Thoracic aorta (tissue), 2 donors: ENCODE results near the gene M1AP. TPM values are rescaled to one million over a fixed set of nuclear protein-coding genes. Genes with fewer than 3 reads are reported as not detected.

ENCODE experiments used
- ATAC-seq: fragments of 150-250 bp; one replicate; pipeline ENCODE4 v1.8.0; 2017; ENCODE audit warnings: low read depth; ENCODE audit not compliant: insufficient number of reproducible peaks, low FRiP score
- DNase-seq: peaks from one replicate; pipeline ENCODE4 v3.0.0-alpha.2; 2020; ENCODE audit warnings: low spot score
- H3K27ac ChIP-seq, 2 donors: fragments of 200-600 bp; sonication (generic); 1 replicate in 1 of 2; 2 replicates in 1 of 2; pipeline ENCODE4 v1.5.1; 2016; ENCODE audit warnings: mild to moderate bottlenecking in 2 of 2, moderate library complexity in 2 of 2
- H3K27me3 ChIP-seq: fragments of 200-600 bp; sonication (generic); replicated peaks from 2 replicates; pipeline ENCODE4 v1.6.0; 2016; ENCODE audit warnings: mild to moderate bottlenecking; ENCODE audit not compliant: insufficient read depth
- H3K36me3 ChIP-seq: fragments of 200-600 bp; sonication (generic); one replicate; pipeline ENCODE4 v1.5.1; 2016
- H3K4me1 ChIP-seq, 2 donors: fragments of 200-600 bp; sonication (generic); 1 replicate in 1 of 2; 2 replicates in 1 of 2; pipeline versions ENCODE4 v1.5.1 to v1.6.0; 2016; ENCODE audit warnings: low read depth in 2 of 2, mild to moderate bottlenecking in 1 of 2; ENCODE audit not compliant: control insufficient read depth in 1 of 2
- H3K4me3 ChIP-seq: fragments of 200-600 bp; sonication (generic); 2 replicates; pipeline ENCODE4 v1.5.1; 2016; ENCODE audit warnings: mild to moderate bottlenecking
- H3K9me3 ChIP-seq: fragments of 200-600 bp; sonication (generic); 2 replicates; pipeline ENCODE4 v1.5.1; 2016
- CTCF ChIP-seq: fragments of 200-600 bp; sonication (generic); IDR thresholded peaks from one replicate; pipeline ENCODE4 v1.5.1; 2019; ENCODE audit warnings: antibody characterized with exemption
- total RNA-seq, 2 donors: library from RNA; depleted of rRNA; stranded (reverse); fragments of >200 nt; gene quantifications; one replicate each; pipeline versions ENCODE4 v1.1.0 to v1.2.3, GENCODE V29; 2016

Gene M1AP
- total RNA-seq, 2 donors from 2014 or later: 4.5 TPM; not detected in 1

- Histone ChIP-seq H3K4me1 (no peaks in the 10 kb centered on the region), H3K36me3 (peaks cover 20% of the 10 kb centered on the region), H3K27me3 (no peaks in the 10 kb centered on the region), H3K9me3 (no peaks in the 10 kb centered on the region), H3K4me3 (no peak overlapping the region), H3K27ac (no peak overlapping the region)
- no peak for ATAC-seq
- TF ChIP-seq CTCF: no peak
- DNase-seq: no peak
Measured at GRCh38 chr2:74673826-74674528, 25.8 kb upstream of the M1AP start.

GRCh38 chr2:74671479-74671878 is 23.3 kb upstream of the M1AP start:
- ATAC-seq (no peak), DNase-seq (no peak)
- no peaks in the 10 kb centered on the region for H3K9me3 ChIP-seq
- peaks cover 20% of the 10 kb centered on the region for H3K36me3 ChIP-seq
- H3K27me3 ChIP-seq: no peaks in the 10 kb centered on the region
- TF ChIP-seq CTCF: no peak
- no peak overlapping the region for H3K27ac ChIP-seq
- no peaks in the 10 kb centered on the region for H3K4me1 ChIP-seq
- no peak overlapping the region for H3K4me3 ChIP-seq

- no peak for TF ChIP-seq CTCF
Measured at GRCh38 chr2:74670263-74670662, 22.1 kb upstream of the M1AP start.

GRCh38 chr2:74668087-74668486 is 20.0 kb upstream of the M1AP start:
- H3K27me3 ChIP-seq: no peaks in the 10 kb centered on the region
- H3K4me3 ChIP-seq: no peak overlapping the region
- no peaks in the 10 kb centered on the region for H3K4me1 ChIP-seq
- H3K36me3 ChIP-seq: no peaks in the 10 kb centered on the region
- DNase-seq: no peak
- no peaks in the 10 kb centered on the region for H3K9me3 ChIP-seq
- no peak for ATAC-seq
- no peak overlapping the region for H3K27ac ChIP-seq
- no peak for TF ChIP-seq CTCF

More at GRCh38 chr2:74670263-74670662, 22.1 kb upstream of the M1AP start:
- ATAC-seq (no peak), DNase-seq (no peak)
- no peaks in the 10 kb centered on the region for H3K4me1 ChIP-seq
- no peak overlapping the region for H3K27ac ChIP-seq
- no peaks in the 10 kb centered on the region for H3K27me3 ChIP-seq
- H3K9me3 ChIP-seq: no peaks in the 10 kb centered on the region
- H3K4me3 ChIP-seq: no peak overlapping the region
- peaks cover 8% of the 10 kb centered on the region for H3K36me3 ChIP-seq

GRCh38 chr2:74659462-74659861 is 11.3 kb upstream of the M1AP start:
- DNase-seq (no peak), ATAC-seq (no peak)
- H3K9me3 ChIP-seq: no peaks in the 10 kb centered on the region
- H3K4me3 ChIP-seq: no peak overlapping the region
- H3K4me1 ChIP-seq: peaks cover 0 to 6% of the 10 kb centered on the region in 2 donors
- no peak for TF ChIP-seq CTCF
- no peak overlapping the region for H3K27ac ChIP-seq
- H3K36me3 ChIP-seq: no peaks in the 10 kb centered on the region
- no peaks in the 10 kb centered on the region for H3K27me3 ChIP-seq
